NCI-H1092 treated with DMSO at 0.1 percent for 48 hours (cell line): ENCODE results near the gene HTR5A.

Experiments used
- DNase-seq: peaks from one replicate; lab custom pipeline; 2025; lab: John Stamatoyannopoulos, UW

Gene HTR5A

DNA sequence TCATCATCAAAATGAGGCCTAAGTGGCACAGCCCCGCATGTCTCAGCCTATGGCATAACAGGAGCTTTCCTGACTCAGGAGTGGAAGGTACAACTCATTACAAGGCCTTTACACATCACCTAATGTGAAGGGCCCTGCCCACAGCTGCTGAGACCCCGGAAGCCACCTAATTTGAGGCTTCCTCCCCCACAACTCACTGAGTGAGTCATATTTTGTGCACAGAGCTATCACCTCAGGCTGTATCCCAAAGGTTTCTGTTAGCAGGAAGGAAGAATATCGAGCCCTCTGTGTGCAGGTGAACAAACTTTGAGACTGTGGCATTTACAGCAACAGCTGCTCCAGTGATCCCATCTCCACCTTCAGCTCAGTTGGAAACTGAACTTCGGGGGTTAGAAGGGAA is 20.6 kb downstream of the HTR5A start:
- no peak for DNase-seq

DNA sequence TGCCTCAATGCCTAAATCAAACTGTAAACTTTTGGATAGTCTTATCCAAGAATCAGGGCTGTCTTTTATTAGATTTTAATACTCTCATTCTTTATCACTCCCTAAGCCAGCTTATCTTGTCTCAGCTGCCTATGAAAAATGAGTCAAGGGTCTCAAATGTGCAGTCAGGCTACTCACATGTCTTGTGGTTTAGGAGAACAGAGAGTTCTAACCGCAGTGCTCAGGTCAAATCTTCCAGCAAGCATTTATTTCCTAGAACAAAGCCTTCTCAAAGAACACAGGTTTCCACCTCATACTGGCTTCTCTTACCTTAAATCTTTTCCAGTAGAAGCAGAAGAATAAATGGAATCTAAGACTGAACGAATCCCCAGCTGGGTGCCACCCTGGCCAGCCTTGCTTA is 23.5 kb downstream of the HTR5A start:
- no peak for DNase-seq

DNA sequence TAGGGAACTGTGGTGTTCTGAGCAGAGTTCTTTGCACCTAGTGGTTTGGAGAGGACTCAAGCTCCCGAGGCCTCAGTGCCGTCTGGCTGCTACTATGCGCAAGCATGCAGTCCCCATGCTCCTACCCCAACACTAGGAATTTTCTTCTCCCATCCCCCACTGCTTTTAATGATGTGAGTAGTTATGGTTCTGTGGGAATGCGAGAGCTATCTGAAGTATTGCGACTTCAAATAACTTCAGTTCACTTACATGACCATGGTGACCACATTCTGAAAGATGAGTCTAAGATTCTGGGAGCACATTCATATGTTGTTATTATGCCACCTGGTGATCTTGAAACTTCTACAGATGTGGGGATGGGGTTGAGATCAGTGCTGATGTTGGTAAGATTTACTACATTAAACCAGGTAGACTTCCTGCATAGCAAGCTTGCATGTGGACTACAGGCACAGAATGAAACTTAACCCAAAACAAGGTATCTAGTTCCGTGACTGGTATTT is 24.6 kb downstream of the HTR5A start:
- no peak for DNase-seq

DNA sequence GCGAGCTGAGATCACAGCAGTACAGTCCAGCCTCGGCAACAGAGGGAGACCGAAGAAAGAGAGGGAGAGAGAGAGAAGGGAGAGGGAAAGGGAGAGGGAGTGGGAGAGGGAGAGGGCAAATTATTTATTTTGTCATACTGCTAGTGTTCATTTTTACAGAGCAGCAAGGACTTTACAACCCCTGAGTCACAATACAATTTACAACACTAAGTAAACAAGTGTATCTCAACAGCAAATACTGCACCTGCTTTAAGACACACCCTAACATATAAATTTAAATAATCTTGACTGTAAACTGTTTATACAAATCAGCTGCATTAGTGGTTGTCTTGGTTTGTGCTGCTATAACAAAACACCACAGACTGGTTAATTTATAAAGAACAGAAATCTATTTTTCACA is 27.2 kb downstream of the HTR5A start:
- no peak for DNase-seq

DNA sequence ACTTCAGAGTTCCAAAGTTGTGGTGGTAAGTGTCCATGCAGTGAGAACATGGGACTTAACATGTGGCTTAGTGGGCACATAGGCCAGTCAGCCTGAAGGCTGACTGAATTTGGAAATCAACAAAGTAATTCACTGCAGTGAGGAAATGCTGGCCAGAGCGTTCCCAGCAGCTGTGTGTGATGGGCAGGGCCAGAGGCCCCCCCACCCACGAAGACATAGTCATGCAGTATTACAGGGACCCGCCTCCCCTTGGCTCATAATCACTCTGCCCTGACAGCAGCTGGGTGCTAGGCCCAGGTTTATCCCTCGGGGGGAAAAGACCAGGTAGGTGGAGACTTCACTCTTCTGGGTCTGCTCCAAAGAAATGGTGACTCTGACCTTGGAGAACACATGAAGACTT is 33.7 kb downstream of the HTR5A start:
- DNase-seq, result no peak

DNA sequence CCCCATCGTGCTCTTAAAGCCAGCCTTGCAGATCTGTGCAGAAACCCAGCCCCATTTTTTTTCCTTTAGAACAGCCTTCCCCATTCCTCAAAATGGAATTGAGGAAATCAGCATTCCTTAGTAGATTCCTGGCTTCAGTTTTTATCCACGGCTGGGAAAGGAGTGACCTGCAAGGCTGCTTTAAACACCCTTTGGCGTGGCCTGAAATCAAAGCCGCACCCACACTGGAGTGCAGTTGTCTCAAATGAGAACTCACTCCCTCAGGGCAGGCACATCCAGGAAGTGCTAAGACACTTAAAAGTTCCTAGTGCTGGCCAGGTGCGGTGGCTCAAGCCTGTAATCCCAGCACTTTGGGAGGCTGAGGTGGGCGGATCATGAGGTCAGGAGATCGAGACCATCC is 34.8 kb downstream of the HTR5A start:
- no peak for DNase-seq

DNA sequence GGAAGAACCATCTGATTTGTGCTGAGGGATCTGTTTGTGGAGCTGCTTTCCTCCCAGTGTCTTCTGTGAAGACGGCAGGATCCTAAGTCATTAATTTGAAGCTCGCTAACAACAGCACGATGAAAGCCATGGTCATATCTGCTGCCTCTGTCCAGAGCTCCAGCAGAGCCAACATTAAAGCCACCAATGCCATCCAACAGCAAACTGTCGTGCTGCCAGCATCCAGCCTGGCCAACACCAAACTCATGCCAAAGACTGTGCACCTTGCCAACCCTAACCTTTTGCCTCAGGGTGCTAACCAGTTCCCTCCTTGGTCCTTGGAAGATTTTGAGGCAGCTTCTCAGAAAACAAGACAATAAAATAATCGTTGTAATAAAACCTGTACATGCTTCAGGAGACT is 36.2 kb downstream of the HTR5A start:
- DNase-seq, result no peak

DNA sequence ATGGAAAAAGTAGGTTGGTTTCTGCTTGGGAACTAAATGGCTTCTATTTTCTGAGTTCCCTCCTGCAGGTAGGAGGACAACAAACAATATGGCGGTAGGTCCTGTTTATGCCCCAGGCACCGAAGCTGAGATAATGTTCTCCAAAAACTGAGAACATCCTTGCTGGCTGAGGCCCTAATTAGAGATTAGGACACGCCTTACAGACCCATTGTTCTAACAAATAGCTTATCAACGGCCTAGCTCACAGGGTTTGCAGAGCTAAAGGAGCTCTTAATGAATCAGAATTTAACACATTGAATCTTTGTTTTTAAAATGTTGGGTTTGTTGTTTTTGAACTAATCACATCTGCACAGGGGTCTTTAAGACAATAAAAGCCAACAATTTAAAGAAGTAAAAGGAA is 37.0 kb downstream of the HTR5A start:
- no peak for DNase-seq

DNA sequence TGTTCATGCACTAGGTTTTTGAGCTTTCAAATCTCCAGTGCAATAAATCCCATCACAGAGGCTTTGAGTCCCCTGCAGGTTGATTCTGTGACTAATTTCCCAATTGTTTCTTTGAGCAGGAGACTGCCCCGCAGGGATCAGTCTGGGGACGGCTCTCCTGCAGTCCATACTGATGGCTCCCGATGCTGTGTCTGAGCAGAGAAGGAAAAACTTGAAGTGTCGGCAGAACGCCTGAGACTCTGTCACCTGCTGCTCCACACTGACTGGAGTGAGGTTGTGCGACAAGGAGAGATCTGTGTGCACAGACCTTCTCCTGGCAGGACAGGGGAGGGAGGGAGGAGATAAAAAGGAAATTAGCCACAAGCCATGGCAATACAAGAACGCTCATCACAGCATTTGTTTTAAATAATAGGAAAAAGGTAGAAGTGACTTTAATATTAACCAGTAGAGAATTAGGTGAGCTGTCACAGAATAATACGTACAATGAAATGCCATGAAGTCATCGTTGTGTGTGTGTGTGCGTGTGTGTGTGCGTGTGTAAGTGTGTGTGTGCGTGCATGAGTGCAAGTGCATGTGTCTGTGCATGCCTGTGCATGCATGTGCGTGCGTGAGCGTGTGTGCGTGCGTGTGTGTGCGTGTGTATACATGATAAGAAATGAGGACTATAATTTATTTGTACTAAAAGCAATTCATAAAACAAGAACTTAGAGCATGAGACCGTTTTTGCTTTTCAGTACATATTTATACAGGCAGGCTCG is 38.2 kb downstream of the HTR5A start:
- no peak for DNase-seq

DNA sequence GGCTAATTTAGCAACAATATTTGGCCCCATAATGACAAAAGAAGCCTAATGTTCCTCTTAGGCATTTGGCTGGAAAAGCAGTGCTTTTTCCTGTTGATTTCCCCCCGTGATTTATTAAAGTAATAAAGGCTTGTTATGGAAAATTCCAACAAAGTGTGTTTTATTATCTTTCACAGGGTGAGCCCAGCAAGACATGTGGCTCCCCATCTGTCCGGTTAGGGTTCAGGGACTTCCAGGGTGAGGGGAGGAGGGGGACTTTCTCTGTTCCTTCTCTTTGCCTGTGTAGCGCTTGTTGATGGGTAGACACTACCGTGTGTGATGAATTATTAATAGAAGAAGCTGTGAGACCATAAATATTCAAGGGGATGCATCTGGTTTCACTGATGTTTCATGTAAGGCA is 39.0 kb downstream of the HTR5A start:
- no peak for DNase-seq

DNA sequence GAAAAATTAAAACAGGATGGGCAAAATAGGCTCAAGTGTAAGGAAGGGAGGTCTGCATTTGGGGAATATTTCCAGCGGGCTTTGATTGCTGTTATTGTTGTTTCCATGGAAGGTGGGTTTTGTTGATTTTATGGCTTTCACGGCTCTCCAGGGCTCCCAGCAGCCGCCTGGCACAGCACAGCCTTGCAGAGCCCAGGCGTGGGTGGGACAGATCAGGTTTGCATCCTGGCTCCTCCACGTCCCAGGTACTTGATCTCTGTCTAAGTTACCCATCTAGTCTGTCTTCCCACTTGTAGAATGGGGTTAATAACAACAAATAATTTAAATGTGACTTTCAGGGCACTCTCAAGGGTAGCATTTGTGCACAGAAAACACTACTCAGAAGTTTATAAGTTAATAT is 45.2 kb downstream of the HTR5A start:
- DNase-seq, result no peak

DNA sequence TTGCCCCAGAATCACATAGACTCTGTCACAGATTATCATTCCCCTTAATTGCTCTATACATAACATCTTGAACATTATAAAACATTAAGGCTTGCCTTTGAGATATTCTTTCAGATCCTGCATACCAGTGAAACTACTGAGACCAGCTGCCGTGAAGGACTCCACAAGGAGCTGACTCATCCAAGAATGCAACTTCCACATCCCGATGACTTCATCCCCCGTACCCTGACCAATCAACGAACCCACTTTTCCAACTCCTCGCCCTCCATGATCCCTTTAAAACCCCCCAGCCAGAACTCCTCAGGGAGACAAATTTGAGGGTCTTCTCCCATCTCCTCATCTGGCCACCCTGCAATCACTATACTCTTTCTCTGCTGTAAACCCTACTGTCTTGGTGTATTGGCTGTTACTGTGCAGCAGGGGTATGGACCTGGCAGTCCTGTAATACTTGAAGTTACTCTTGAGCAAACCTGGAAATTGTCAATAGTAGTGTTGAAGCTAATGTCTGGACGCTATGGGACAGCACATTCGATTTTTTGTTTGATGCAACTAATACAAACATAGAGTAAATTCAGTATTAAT is 49.8 kb downstream of the HTR5A start:
- no peak for DNase-seq

DNA sequence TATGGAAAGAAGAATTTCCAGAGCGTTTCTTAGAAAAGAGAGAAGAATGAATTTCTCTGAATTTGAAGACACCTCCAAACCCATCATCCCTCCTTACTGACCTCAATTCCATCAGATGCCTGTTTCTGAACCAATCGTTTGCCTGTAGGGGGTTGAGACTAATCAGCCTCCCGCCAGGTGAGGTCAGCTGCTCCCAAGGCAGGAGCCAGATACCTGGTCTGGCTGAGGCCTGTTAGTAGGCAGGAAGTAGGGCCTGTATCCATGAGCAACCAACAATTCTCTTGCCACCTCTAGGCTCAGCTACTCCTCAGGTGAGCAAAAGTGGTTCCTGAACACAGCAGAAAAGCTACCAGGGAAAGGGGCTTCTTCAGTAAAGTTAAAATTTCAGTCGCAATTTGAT is 50.3 kb downstream of the HTR5A start:
- no peak for DNase-seq

DNA sequence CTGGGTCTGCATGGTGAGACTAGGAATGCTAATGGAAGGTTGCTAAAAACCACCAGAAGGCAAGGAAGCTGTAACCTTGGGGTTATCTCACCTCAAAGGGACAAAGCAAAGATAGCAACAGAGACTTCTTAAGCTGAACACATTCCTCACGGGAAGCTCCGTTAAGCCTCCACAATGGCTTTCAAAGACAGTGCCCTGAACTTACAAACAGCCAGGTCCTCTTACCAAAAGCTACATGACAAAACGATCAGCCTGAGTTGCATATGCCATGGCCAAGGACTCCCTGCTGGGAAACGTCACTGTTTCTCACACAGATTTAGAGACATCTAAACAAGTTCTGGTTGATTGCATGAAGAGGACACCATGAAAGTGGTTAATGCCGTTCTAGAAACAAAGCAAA is 52.7 kb downstream of the HTR5A start:
- no peak for DNase-seq

DNA sequence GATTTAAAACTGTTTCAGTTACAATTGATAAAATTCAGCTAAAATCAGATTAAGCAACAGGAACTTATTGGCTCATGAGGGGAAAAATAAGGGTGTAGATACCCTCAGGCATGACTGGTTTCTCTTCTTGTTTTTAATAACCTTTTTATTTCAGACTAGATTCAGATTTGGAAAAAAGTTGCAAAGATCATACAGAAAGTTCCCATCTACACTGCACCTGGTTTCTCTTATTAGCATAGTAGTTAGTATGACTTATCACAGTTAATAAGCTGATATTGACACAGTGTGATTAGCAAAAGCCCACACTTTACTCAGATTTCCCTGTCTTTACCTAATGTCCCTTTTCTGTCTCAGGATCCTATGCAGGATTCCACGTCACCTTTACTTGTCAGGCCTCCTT is 53.3 kb downstream of the HTR5A start:
- DNase-seq, result no peak

DNA sequence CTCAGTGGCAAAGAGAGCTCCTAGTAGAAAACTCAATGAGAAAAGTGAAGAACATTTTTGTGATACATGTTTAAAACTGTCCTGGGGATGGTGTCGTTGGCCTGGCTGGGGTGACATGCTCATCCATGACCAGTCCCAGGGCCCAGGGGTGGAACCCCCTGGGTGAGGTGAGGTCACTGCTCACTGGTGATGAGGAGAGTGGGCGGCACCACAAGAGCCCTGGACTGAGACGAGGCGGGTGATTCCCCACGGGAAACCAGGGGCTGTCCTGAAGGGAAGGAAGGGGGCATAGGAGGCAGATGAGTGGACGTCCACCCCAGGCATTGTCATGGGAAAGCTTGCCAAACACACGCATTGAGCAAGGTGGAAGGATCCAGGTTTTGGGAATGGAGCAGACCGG is 54.6 kb downstream of the HTR5A start:
- DNase-seq, result no peak

DNA sequence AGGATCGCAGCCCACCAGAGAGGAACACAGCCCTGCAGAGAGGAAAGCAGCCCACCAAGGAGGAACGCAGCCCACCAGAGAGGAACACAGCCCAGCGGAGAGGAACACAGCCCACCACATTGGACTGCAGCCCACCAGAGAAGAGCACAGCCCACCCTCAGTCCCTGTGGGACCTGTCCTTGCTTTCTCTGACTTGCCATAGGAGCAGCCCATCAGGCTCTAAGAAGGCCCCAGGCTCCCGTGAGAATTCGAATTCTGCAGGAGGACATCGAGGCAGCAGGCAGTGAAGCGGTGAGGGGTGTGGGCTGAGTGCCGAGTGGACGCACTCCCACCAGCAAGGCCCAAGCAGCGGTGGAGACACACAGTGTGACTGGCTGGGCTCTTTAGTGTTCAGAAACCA is 59.1 kb downstream of the HTR5A start:
- DNase-seq, result no peak

DNA sequence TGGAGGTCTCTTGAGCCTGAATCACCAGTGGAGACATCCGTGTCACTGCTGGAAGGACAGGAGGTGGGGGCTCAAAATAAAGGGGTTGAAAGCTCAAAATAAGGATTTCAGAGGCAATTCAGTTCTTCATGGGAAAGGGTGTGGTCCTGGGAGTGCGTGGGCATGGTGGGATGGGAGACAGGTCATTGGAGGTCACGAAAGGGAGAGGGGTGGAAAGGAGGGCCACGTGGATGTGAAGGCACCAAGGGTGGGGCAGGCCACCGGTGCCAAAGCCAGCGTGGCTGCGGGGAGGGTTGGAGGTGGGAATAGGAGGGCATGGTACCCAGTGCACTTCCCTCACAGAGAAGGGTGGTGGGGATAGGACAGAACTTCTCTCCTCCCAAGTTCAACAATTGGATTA is 59.7 kb downstream of the HTR5A start:
- no peak for DNase-seq

DNA sequence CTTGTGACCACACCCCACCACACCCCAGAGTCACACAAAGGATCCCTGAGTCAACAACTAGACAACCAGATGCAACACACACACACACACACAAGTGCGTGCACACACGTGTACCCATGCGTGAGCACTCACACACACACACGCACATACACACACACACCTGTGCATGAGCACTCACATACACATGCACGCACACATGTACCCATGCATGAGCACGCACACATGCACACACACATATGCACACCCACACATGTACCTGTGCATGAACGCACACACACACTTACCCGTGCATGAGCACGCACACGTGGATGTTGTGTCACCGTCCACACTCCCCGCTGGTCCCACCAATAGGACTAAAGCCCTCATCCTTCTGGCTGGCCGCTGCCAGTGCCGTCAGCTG is 60.4 kb downstream of the HTR5A start:
- no peak for DNase-seq

DNA sequence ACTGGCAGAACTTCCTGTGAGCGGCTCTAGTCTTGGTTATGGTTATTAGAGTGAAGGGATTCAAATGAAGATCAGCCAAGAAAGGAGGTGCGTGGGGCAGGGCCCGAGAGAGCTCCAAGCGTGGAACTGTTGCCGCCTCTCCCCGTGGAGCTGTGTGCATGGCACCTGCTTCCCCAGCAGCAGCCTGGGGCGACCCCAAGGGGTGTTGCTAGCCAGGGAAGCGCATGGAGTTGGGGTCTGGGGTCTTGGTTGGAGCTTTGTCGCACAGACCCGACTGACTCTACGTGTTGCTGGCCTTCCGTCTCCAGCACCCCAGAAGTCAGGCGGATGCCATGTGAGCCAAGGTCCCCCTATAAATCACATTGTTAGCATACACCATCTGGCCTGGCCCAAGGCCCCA is 61.0 kb downstream of the HTR5A start:
- no peak for DNase-seq

DNA sequence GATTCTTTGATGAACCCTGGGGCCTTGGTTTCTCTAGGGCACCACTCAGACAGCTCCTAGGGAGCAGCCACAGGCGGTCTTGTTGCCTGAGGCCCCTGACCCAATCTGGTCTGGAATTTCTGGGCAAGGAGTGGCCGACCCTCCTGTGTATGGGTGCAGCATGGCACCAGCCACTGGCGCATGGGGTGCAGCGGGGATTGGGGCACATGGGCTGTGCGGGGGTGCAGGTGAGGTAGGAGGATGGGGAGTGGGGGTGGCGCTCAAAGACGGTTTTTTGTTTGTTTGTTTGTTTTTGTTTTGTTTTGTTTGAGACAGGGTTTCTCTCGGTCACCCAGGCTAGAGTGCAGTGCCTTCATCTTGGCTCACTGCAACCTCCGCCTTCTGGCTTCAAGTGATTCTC is 62.3 kb downstream of the HTR5A start:
- no peak for DNase-seq

DNA sequence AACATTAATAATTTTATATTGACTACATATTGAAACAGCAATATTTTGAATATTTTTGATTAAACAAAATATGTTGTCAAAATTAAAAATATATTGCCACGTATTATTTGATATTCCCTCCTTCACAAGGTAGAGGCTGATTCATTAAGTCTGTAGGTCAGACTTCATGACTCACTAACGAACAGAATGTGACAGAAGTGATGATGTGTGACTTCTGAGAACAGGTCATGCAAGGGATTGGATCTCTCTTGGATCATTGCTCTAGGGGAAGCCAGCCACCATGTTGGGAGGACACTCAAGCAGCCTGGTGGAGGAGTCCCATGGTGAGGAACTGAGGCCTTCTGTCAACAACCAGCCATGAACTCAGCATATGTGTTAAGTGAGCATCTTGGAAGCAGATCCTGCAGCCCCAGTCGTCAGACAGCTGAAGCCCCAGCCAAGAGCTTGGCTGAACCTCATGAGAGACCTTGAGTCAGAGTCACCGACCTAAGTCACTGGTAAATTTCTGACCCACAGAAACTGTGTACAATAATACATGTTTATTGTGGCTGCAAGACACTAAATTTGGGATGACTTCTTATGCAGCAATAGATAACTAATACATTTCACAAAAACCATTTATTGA is 66.6 kb downstream of the HTR5A start:
- DNase-seq, result no peak
